HepG2 (cell line): ENCODE results near the gene FGF14. TPM values are rescaled to one million over a fixed set of nuclear protein-coding genes. Genes with fewer than 3 reads are reported as not detected.

Experiments used
- ATAC-seq: fragments of 200-7000 bp; cut with Tn5 transposase; 3 replicates; pipeline ENCODE4 v1.9.1; 2020; ENCODE audit warnings: mild to moderate bottlenecking, moderate library complexity
- BruUV-seq: library from RNA; stranded (reverse); fragments of 400-500 nt; replicated peaks from 2 replicates; lab custom pipeline; 2021; lab: Mats Ljungman, UMichigan
- CTCF ChIA-PET: fragments of 300-600 bp; formaldehyde crosslinking; extraction: SDS; loops from one replicate; lab custom pipeline; 2021; ENCODE audit warnings: low total read pairs, inconsistent platforms, low intra/inter-chr PET ratio; lab: Yijun Ruan, JAX
- POLR2A ChIA-PET: fragments of 350-600 bp; sonication (Branson Sonifier 250); formaldehyde crosslinking; loops from one replicate; lab custom pipeline; 2020; ENCODE audit warnings: antibody characterized with exemption, inconsistent platforms; lab: Yijun Ruan, JAX
- DNase-seq: peaks from one replicate; pipeline ENCODE4 v3.0.0-alpha.2; 2015; ENCODE audit warnings: low spot score
- FAIRE-seq: peaks from 3 replicates; lab custom pipeline; 2011; peaks lifted over from hg19 to GRCh38; lab: Jason Lieb, UNC
- H2AFZ ChIP-seq: one replicate; pipeline ENCODE4 v1.6.1; 2011; ENCODE audit warnings: low read length, inconsistent platforms
- H3K27ac ChIP-seq: fragments of 300-600 bp; 3 replicates; pipeline ENCODE4 v1.8.0; 2011; ENCODE audit warnings: mixed run types, mild to moderate bottlenecking, mixed read lengths, low read length, inconsistent platforms; ENCODE audit not compliant: insufficient read depth; ENCODE audit errors: extremely low read length
- H3K27me3 ChIP-seq, 2 experiments: fragments of 200-600 bp in 1 of 2; 2 replicates in 1 of 2; 3 replicates in 1 of 2; pipeline versions ENCODE4 v1.6.0 to v1.8.0; 2011; ENCODE audit warnings: low read length in 2 of 2, mild to moderate bottlenecking in 2 of 2, moderate library complexity in 2 of 2, inconsistent platforms in 1 of 2; ENCODE audit not compliant: insufficient read depth in 2 of 2, control insufficient read depth in 1 of 2
- H3K36me3 ChIP-seq, 2 experiments: fragments of 200-600 bp in 1 of 2; replicated peaks in 1 of 2; 2 replicates in 1 of 2; 3 replicates in 1 of 2; pipeline versions ENCODE4 v1.5.1 to v1.8.0; 2011; ENCODE audit warnings: low read length in 2 of 2, inconsistent platforms in 1 of 2; ENCODE audit not compliant: insufficient read depth in 2 of 2, control insufficient read depth in 1 of 2
- H3K4me1 ChIP-seq: 2 replicates; pipeline ENCODE4 v1.5.1; 2012; ENCODE audit warnings: low read length, inconsistent platforms; ENCODE audit not compliant: insufficient read depth
- H3K4me2 ChIP-seq: 2 replicates; pipeline ENCODE4 v1.6.0; 2011; ENCODE audit warnings: low read depth, low read length, inconsistent platforms
- H3K4me3 ChIP-seq, 3 experiments: fragments of 200-600 bp in 1 of 3; sonication (generic), shearing (Covaris generic) in 1 of 3; replicated peaks in 1 of 3; 2 replicates each; pipeline ENCODE4 v1.5.1; 2011 to 2016; ENCODE audit warnings: low read length in 3 of 3, inconsistent platforms in 2 of 3, low read depth in 2 of 3, mild to moderate bottlenecking in 2 of 3, control low read depth in 1 of 3, mixed read lengths in 1 of 3; ENCODE audit not compliant: insufficient read depth in 1 of 3
- H3K79me2 ChIP-seq: one replicate; pipeline ENCODE4 v1.6.1; 2011; ENCODE audit warnings: low read length, inconsistent platforms; ENCODE audit not compliant: insufficient read depth
- H3K9ac ChIP-seq: 2 replicates; pipeline ENCODE4 v1.6.0; 2011; ENCODE audit warnings: mild to moderate bottlenecking, low read depth, low read length, inconsistent platforms; ENCODE audit not compliant: insufficient read depth
- H3K9me3 ChIP-seq: 2 replicates; pipeline ENCODE4 v1.5.1; 2012; ENCODE audit warnings: mild to moderate bottlenecking, low read length
- H4K20me1 ChIP-seq: 2 replicates; pipeline ENCODE4 v1.6.0; 2011; ENCODE audit warnings: inconsistent platforms, mild to moderate bottlenecking, low read length, moderate library complexity; ENCODE audit not compliant: insufficient read depth
- E2F2 ChIP-seq: sonication (generic); formaldehyde crosslinking; IDR thresholded peaks from 2 replicates; pipeline ENCODE4 v1.4.0; 2020; ENCODE audit warnings: missing genetic modification reagents, borderline replicate concordance
- FOXO4 ChIP-seq: sonication (generic); formaldehyde crosslinking; conservative IDR thresholded peaks from 2 replicates; pipeline ENCODE4 v1.8.1; 2023; ENCODE audit warnings: missing genetic modification reagents
- IRF2 ChIP-seq: IDR thresholded peaks from 2 replicates; pipeline ENCODE4 v1.6.1; 2018; ENCODE audit warnings: missing genetic modification reagents, missing compliant biosample characterization
- MAFF ChIP-seq: IDR thresholded peaks from 2 replicates; pipeline ENCODE4 v1.6.1; 2011; ENCODE audit warnings: low read depth, low read length, improper control_type of control experiment
- MAFK ChIP-seq, 2 experiments: IDR thresholded peaks in 1 of 2; conservative IDR thresholded peaks in 1 of 2; 2 replicates each; pipeline ENCODE4 v1.6.1; 2011; ENCODE audit warnings: improper control_type of control experiment in 2 of 2, low read length in 2 of 2
- ZNF512B ChIP-seq: sonication (generic); formaldehyde crosslinking; IDR thresholded peaks from 2 replicates; pipeline ENCODE4 v1.5.1; 2020; ENCODE audit warnings: missing genetic modification reagents, mild to moderate bottlenecking, borderline replicate concordance
- ZNF549 ChIP-seq: sonication (generic); formaldehyde crosslinking; IDR thresholded peaks from 2 replicates; pipeline ENCODE4 v1.5.0; 2020; ENCODE audit warnings: missing genetic modification reagents
- ZSCAN5A ChIP-seq: sonication (generic); formaldehyde crosslinking; IDR thresholded peaks from 2 replicates; pipeline ENCODE4 v1.8.0; 2022; ENCODE audit warnings: mild to moderate bottlenecking, missing genetic modification reagents, borderline replicate concordance
- WGBS: methylation state at CpG from one replicate; pipeline ENCODE4 v1.1.6; 2017; ENCODE audit warnings: low lambda C conversion rate; 5-methylcytosine and 5-hydroxymethylcytosine counted together
- in situ Hi-C: cut with HindIII; loops from 2 replicates; pipeline ENCODE4 v1.10.0; 2017; ENCODE audit warnings: low pct_unique_long_range_greater_than_20kb; ENCODE audit not compliant: extremely low pct_ligation_motif_present
- intact Hi-C: fragments of 100-400 bp; cut with micrococcal nuclease; formaldehyde crosslinking; loops from one replicate; pipeline ENCODE4 v1.10.0; 2022; ENCODE audit not compliant: unreplicated experiment
- polyA plus RNA-seq, 8 experiments: library from polyadenylated mRNA; depleted of rRNA in 3 of 8; stranded (reverse) in 7 of 8; unstranded in 1 of 8; fragments of >200 nt; fragmentation: Illumina TruSeq in 4 of 8; extraction: Trizol in 4 of 8; gene quantifications; 2 replicates each; pipeline versions ENCODE4 v1.2.1 to v1.2.3, GENCODE V29; 2011 to 2016; ENCODE audit warnings: low read depth in 4 of 8, missing spikeins in 1 of 8, mixed read lengths in 1 of 8; ENCODE audit not compliant: insufficient read depth in 1 of 8
- total RNA-seq, 5 experiments: library from RNA; depleted of rRNA; stranded (reverse); fragments of >200 nt; fragmentation: Illumina TruSeq; extraction: Trizol; gene quantifications; 2 replicates each; pipeline ENCODE4 v1.2.3, GENCODE V29; 2016; ENCODE audit warnings: low read depth in 1 of 5
- TF ChIP-seq, protein P1 (sequence below): fragments of 450-650 bp; IDR thresholded peaks from 2 replicates; pipeline ENCODE4 v1.6.1; 2017

FGF14 gene
- total and polyA plus RNA-seq, 2 of the 13 experiments (the other 11 are each of a cell fraction or from before 2014, with no cell fraction given), result not detected

GRCh38 chr13:102374726-102375125 is 27.1 kb downstream of the FGF14 start:
- intact Hi-C loops, result no loop called here
- no peak for ATAC-seq
- Histone ChIP-seq H3K79me2 (no peaks in the 10 kb centered on the region), H3K4me2 (no peak overlapping the region), H3K36me3 (no peaks in the 10 kb centered on the region), H3K9ac (no peak overlapping the region), H3K4me3 (no peak overlapping the region), H4K20me1 (no peaks in the 10 kb centered on the region), H3K27ac (no peak overlapping the region), H3K4me1 (no peaks in the 10 kb centered on the region), H2AFZ (no peak overlapping the region), H3K27me3 (no peaks in the 10 kb centered on the region), H3K9me3 (no peaks in the 10 kb centered on the region)
- 0% methylated on average over 1 of the region's 1 CpG for WGBS
- CTCF ChIA-PET, result no interaction called here
- TF ChIP-seq MAFF (peak; percentile 65), MAFK (conservative IDR thresholded peaks at IDR 0.05 in 1 of 2, IDR thresholded peaks at IDR 0.05 in 1 of 2; ENCODE audit: low read length in 2 of 2) (peak; percentile 62 to 78; a peak in 3 of 4 replicates), ZNF512B (CRISPR knock-in tag) (no peak), E2F2 (no peak)
- no TSS peak for BruUV-seq
- POLR2A ChIA-PET, result no interaction called here
- no peak for FAIRE-seq
- in situ Hi-C loops, result no loop called here
- no peak for DNase-seq

- H3K27ac ChIP-seq, result no peak overlapping the region
- H3K79me2 ChIP-seq, result no peaks in the 10 kb centered on the region
- H3K9me3 ChIP-seq, result no peaks in the 10 kb centered on the region
- no peak for FAIRE-seq
- no peaks in the 10 kb centered on the region for H3K4me1 ChIP-seq
- no peak for ATAC-seq
- no peaks in the 10 kb centered on the region for H4K20me1 ChIP-seq
- intact Hi-C loops, result no loop called here
- BruUV-seq, result no TSS peak
- no peaks in the 10 kb centered on the region for H3K36me3 ChIP-seq
- no peak overlapping the region for H3K4me3 ChIP-seq
- H3K27me3 ChIP-seq, result no peaks in the 10 kb centered on the region
- H3K9ac ChIP-seq, result no peak overlapping the region
- ChIA-PET CTCF (no interaction called here), POLR2A (no interaction called here)
- DNase-seq, result no peak
- H3K4me2 ChIP-seq, result no peak overlapping the region
- H2AFZ ChIP-seq, result no peak overlapping the region
- in situ Hi-C loops, result no loop called here
- TF ChIP-seq ZNF549 (CRISPR knock-in tag) (no peak), ZSCAN5A (CRISPR knock-in tag) (no peak), FOXO4 (no peak), IRF2 (CRISPR knock-in tag) (no peak)
- TF ChIP-seq, protein P1, sequence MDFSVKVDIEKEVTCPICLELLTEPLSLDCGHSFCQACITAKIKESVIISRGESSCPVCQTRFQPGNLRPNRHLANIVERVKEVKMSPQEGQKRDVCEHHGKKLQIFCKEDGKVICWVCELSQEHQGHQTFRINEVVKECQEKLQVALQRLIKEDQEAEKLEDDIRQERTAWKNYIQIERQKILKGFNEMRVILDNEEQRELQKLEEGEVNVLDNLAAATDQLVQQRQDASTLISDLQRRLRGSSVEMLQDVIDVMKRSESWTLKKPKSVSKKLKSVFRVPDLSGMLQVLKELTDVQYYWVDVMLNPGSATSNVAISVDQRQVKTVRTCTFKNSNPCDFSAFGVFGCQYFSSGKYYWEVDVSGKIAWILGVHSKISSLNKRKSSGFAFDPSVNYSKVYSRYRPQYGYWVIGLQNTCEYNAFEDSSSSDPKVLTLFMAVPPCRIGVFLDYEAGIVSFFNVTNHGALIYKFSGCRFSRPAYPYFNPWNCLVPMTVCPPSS, result no peak
Observed at GRCh38 chr13:102374233-102374632, 27.6 kb downstream of the FGF14 start.
